ENCODE results near the gene LPGAT1. TPM values are rescaled to one million over a fixed set of nuclear protein-coding genes. Genes with fewer than 3 reads are reported as not detected.

The LPGAT1 gene
- total and polyA plus RNA-seq, 2 experiments from 2014 or later = 36.4 to 92.1 TPM

DNA sequence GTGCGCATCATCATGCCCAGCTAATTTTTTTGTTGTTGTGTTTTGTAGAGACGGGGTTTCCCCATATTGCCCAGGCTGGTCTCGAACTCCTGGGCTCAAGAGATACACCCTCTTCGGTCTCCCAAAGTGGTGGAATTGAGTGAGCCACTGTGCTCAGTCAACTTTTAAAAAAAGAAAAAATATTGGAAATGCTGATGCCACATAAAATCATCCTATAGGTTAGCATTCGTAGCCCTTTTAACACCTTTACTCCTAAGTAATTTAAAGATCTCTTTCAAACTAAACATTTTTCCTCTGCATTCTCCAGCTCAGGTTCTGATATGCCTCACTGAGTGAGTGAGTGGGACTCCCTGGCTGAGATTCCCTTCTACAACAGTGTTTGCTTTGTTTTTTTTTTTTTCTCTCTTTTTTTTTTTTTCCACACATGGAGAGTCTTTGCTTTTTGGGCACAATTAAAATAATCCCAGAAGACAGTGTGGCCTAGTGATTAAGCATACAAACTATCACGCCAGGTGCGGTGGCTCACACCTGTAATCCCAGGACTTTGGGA is 74.0 kb downstream of the LPGAT1 start:
- Histone ChIP-seq H3K4me1 (ENCODE audit: insufficient read depth) (peaks cover 18% of the 10 kb centered on the region), H3K27me3 (no peaks in the 10 kb centered on the region), H3K79me2 (no peaks in the 10 kb centered on the region), H3K4me3 (no peak overlapping the region), H3K9me2 (replicated peaks; ENCODE audit: insufficient read depth) (no peaks in the 10 kb centered on the region), H3K36me3 (replicated peaks; ENCODE audit: insufficient read depth, low read depth) (no peaks in the 10 kb centered on the region), H2AFZ (no peak overlapping the region), H3K27ac (no peak overlapping the region), H3K9me3 (ENCODE audit: low read depth) (no peaks in the 10 kb centered on the region), H3K4me2 (no peak overlapping the region), H4K20me1 (ENCODE audit: insufficient read depth, poor library complexity, severe bottlenecking) (no peaks in the 10 kb centered on the region)
- TF ChIP-seq, protein P1, sequence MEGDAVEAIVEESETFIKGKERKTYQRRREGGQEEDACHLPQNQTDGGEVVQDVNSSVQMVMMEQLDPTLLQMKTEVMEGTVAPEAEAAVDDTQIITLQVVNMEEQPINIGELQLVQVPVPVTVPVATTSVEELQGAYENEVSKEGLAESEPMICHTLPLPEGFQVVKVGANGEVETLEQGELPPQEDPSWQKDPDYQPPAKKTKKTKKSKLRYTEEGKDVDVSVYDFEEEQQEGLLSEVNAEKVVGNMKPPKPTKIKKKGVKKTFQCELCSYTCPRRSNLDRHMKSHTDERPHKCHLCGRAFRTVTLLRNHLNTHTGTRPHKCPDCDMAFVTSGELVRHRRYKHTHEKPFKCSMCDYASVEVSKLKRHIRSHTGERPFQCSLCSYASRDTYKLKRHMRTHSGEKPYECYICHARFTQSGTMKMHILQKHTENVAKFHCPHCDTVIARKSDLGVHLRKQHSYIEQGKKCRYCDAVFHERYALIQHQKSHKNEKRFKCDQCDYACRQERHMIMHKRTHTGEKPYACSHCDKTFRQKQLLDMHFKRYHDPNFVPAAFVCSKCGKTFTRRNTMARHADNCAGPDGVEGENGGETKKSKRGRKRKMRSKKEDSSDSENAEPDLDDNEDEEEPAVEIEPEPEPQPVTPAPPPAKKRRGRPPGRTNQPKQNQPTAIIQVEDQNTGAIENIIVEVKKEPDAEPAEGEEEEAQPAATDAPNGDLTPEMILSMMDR (IDR thresholded peaks at IDR 0.05; ENCODE audit: poor library complexity) = no peak
- no peak for TF ChIP-seq EZH2 (IDR thresholded peaks at IDR 0.05; ENCODE audit: borderline replicate concordance)
- WGBS (ENCODE audit: low lambda C conversion rate, missing lambda C conversion rate) = 98% methylated on average over 7 of the region's 7 CpGs
- no peak for DNase-seq (ENCODE audit: low spot score)

- H3K9me3 ChIP-seq (ENCODE audit: low read depth) = no peaks in the 10 kb centered on the region
- no peak overlapping the region for H2AFZ ChIP-seq
- H3K9me2 ChIP-seq (replicated peaks; ENCODE audit: insufficient read depth) = no peaks in the 10 kb centered on the region
- DNase-seq (ENCODE audit: low spot score) = no peak
- no peaks in the 10 kb centered on the region for H3K79me2 ChIP-seq
- 33% methylated on average over 4 of the region's 4 CpGs for WGBS (ENCODE audit: low lambda C conversion rate, missing lambda C conversion rate)
- H3K27me3 ChIP-seq = no peaks in the 10 kb centered on the region
- no peak for TF ChIP-seq EZH2phosphoT487 (IDR thresholded peaks at IDR 0.05; ENCODE audit: low read depth, severe bottlenecking, unreplicated experiment)
- TF ChIP-seq EZH2 (IDR thresholded peaks at IDR 0.05; ENCODE audit: borderline replicate concordance) = no peak
- TF ChIP-seq, protein P1 (IDR thresholded peaks at IDR 0.05; ENCODE audit: poor library complexity) = no peak
- peaks cover 30% of the 10 kb centered on the region for H3K4me1 ChIP-seq (ENCODE audit: insufficient read depth)
- no peak overlapping the region for H3K4me3 ChIP-seq
- no peaks in the 10 kb centered on the region for H4K20me1 ChIP-seq (ENCODE audit: insufficient read depth, poor library complexity, severe bottlenecking)
- peak overlapping the region; percentile 17 for H3K27ac ChIP-seq
- no peaks in the 10 kb centered on the region for H3K36me3 ChIP-seq (replicated peaks; ENCODE audit: insufficient read depth, low read depth)
- no peak overlapping the region for H3K4me2 ChIP-seq
These were observed 76.8 kb downstream of the LPGAT1 start for GRCh38 chr1:211753649-211754251.

DNA sequence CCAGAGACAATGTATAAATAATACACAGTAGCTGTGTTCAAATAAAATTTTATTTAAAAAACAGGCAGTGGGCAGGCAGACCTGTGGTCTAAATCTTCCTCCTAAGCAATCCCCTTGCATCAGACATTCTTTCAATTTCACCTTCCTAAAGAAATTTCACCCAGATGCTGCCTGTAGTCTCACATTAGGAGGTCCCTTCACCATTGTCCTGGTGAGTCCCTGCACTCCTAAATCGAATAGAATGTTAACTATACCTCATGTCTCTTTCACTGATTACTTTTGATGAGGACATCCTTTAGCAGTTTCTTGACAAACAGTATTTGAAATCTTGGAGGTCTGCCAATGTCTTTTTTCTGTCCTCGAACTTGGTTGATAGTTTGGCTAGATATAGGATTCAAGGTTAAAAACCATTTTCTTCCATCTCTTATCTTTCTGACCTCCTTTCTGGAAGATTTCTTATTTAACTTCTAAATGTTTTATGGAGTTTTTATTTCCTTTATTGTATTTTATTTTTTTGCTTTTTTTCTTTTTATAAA is 77.5 kb downstream of the LPGAT1 start:
- H3K27me3 ChIP-seq = no peaks in the 10 kb centered on the region
- H4K20me1 ChIP-seq (ENCODE audit: insufficient read depth, poor library complexity, severe bottlenecking) = no peaks in the 10 kb centered on the region
- TF ChIP-seq, protein P1 (IDR thresholded peaks at IDR 0.05; ENCODE audit: poor library complexity) = no peak
- TF ChIP-seq EZH2phosphoT487 (IDR thresholded peaks at IDR 0.05; ENCODE audit: low read depth, severe bottlenecking, unreplicated experiment) (no peak), EZH2 (IDR thresholded peaks at IDR 0.05; ENCODE audit: borderline replicate concordance) (no peak)
- H3K36me3 ChIP-seq (replicated peaks; ENCODE audit: insufficient read depth, low read depth) = no peaks in the 10 kb centered on the region
- DNase-seq (ENCODE audit: low spot score) = no peak
- H3K4me2 ChIP-seq = no peak overlapping the region
- no peaks in the 10 kb centered on the region for H3K79me2 ChIP-seq
- no peaks in the 10 kb centered on the region for H3K9me2 ChIP-seq (replicated peaks; ENCODE audit: insufficient read depth)
- H3K4me1 ChIP-seq (ENCODE audit: insufficient read depth) = peaks cover 30% of the 10 kb centered on the region
- 17% methylated on average over 2 of the region's 2 CpGs for WGBS (ENCODE audit: low lambda C conversion rate, missing lambda C conversion rate)
- no peak overlapping the region for H3K4me3 ChIP-seq
- H3K9me3 ChIP-seq (ENCODE audit: low read depth) = no peaks in the 10 kb centered on the region
- H3K27ac ChIP-seq = peak overlapping the region; percentile 53
- no peak overlapping the region for H2AFZ ChIP-seq
